ENCODE data around the gene NOS1AP. TPM values are rescaled to one million over a fixed set of nuclear protein-coding genes. Genes with fewer than 3 reads are reported as not detected.

Gene NOS1AP
- total RNA-seq, 1 experiment from 2014 or later: 2.6 TPM

DNA sequence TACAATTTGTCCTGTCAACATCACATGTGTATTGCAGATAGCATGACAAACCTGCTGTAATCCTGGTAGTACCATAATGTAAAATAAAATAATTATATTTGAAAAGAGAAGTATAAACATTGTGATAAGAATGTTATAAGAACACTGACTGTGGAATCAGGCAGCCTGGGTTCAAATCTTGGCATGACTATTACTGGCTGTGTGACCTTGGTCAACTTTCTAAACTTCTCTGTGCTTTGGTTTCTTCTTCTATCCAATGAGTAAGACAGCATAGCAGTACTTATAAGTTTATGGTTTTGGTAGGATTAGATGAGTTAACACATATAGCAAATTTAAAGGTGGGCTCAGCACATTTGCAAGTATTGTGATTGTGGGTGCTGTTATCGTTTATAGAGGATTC is 147.1 kb downstream of the NOS1AP start:
- H3K4me2 ChIP-seq (ENCODE audit: low read length): no peak overlapping the region
- no TSS peak for BruUV-seq (replicated peaks)
- H3K4me1 ChIP-seq (ENCODE audit: insufficient read depth, low read length): peaks cover 30% of the 10 kb centered on the region
- CTCF ChIA-PET: no interaction called here
- H3K4me3 ChIP-seq (ENCODE audit: low read length): no peak overlapping the region
- POLR2A ChIA-PET (ENCODE audit: unreplicated experiment): no interaction called here
- no peak for TF ChIP-seq EZH2 (IDR thresholded peaks at IDR 0.05; ENCODE audit: low read length, unreplicated experiment)
- TF ChIP-seq EZH2phosphoT487 (IDR thresholded peaks at IDR 0.05; ENCODE audit: borderline replicate concordance, low read length): no peak
- TF ChIP-seq, protein P1, sequence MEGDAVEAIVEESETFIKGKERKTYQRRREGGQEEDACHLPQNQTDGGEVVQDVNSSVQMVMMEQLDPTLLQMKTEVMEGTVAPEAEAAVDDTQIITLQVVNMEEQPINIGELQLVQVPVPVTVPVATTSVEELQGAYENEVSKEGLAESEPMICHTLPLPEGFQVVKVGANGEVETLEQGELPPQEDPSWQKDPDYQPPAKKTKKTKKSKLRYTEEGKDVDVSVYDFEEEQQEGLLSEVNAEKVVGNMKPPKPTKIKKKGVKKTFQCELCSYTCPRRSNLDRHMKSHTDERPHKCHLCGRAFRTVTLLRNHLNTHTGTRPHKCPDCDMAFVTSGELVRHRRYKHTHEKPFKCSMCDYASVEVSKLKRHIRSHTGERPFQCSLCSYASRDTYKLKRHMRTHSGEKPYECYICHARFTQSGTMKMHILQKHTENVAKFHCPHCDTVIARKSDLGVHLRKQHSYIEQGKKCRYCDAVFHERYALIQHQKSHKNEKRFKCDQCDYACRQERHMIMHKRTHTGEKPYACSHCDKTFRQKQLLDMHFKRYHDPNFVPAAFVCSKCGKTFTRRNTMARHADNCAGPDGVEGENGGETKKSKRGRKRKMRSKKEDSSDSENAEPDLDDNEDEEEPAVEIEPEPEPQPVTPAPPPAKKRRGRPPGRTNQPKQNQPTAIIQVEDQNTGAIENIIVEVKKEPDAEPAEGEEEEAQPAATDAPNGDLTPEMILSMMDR (conservative IDR thresholded peaks at IDR 0.05; ENCODE audit: low read depth, low read length): no peak
- H3K36me3 ChIP-seq (ENCODE audit: low read depth, low read length): no peaks in the 10 kb centered on the region
- H3K9me3 ChIP-seq (ENCODE audit: low read length): no peaks in the 10 kb centered on the region
- 0 out of 2 replicates have a peak, but pooled peaks cover 3% of the 10 kb centered on the region for H4K20me1 ChIP-seq (ENCODE audit: low read length)
- no peak for ATAC-seq
- no peak for DNase-seq
- intact Hi-C loops (cut with micrococcal nuclease): no loop called here
- H3K9me2 ChIP-seq (replicated peaks; ENCODE audit: low read length): no peaks in the 10 kb centered on the region
- H3F3A ChIP-seq (ENCODE audit: low read length, unreplicated experiment): no peaks in the 10 kb centered on the region
- no peak overlapping the region for H3K9ac ChIP-seq (ENCODE audit: low read length)
- no peak overlapping the region for H3K27ac ChIP-seq (ENCODE audit: low read length)
- H3K79me2 ChIP-seq (ENCODE audit: low read length): no peaks in the 10 kb centered on the region
- no peak overlapping the region for H2AFZ ChIP-seq (ENCODE audit: low read length)
- no peaks in the 10 kb centered on the region for H3K27me3 ChIP-seq (ENCODE audit: low read length)

DNA sequence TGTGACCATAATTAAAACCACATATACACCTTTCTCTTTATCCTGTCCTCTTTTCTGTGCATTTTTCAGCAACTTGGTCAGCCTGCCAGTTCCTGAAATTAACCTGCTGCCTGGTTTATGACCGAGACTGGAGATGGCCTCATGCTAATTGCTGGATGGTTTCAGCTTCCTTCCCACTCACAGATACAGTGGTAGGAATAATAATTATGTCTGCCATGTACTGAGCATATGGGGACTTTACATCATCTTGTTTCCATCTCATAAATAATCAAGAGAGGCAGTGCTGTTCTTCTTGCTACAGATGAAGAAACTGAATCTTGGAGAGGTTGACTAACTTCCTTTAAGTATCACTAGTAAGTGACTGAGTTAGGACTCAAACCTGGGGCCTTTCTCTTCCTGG is 148.2 kb downstream of the NOS1AP start:
- no peaks in the 10 kb centered on the region for H3K79me2 ChIP-seq (ENCODE audit: low read length)
- H3K9me3 ChIP-seq (ENCODE audit: low read length): no peaks in the 10 kb centered on the region
- H2AFZ ChIP-seq (ENCODE audit: low read length): no peak overlapping the region
- peaks cover 27% of the 10 kb centered on the region for H3K4me1 ChIP-seq (ENCODE audit: insufficient read depth, low read length)
- H4K20me1 ChIP-seq (ENCODE audit: low read length): 0 out of 2 replicates have a peak, but pooled peaks cover 3% of the 10 kb centered on the region
- ChIA-PET POLR2A (ENCODE audit: unreplicated experiment) (no interaction called here), CTCF (no interaction called here)
- no peaks in the 10 kb centered on the region for H3K36me3 ChIP-seq (ENCODE audit: low read depth, low read length)
- H3K9me2 ChIP-seq (replicated peaks; ENCODE audit: low read length): no peaks in the 10 kb centered on the region
- no peak for TF ChIP-seq EZH2 (IDR thresholded peaks at IDR 0.05; ENCODE audit: low read length, unreplicated experiment)
- TF ChIP-seq EZH2phosphoT487 (IDR thresholded peaks at IDR 0.05; ENCODE audit: borderline replicate concordance, low read length): no peak
- TF ChIP-seq, protein P1 (conservative IDR thresholded peaks at IDR 0.05; ENCODE audit: low read depth, low read length): no peak
- no peak overlapping the region for H3K9ac ChIP-seq (ENCODE audit: low read length)
- no peaks in the 10 kb centered on the region for H3F3A ChIP-seq (ENCODE audit: low read length, unreplicated experiment)
- no peak overlapping the region for H3K4me2 ChIP-seq (ENCODE audit: low read length)
- intact Hi-C loops (cut with micrococcal nuclease): no loop called here
- ATAC-seq (no peak), DNase-seq (no peak)
- BruUV-seq (replicated peaks): no TSS peak
- no peak overlapping the region for H3K4me3 ChIP-seq (ENCODE audit: low read length)
- no peak overlapping the region for H3K27ac ChIP-seq (ENCODE audit: low read length)
- no peaks in the 10 kb centered on the region for H3K27me3 ChIP-seq (ENCODE audit: low read length)

GRCh38 chr1:162218546-162218945 is 149.1 kb downstream of the NOS1AP start:
- H2AFZ ChIP-seq (ENCODE audit: low read length): no peak overlapping the region
- no peaks in the 10 kb centered on the region for H3K9me3 ChIP-seq (ENCODE audit: low read length)
- ATAC-seq: no peak; the same call in 1 of the 2 replicates
- no peaks in the 10 kb centered on the region for H3K9me2 ChIP-seq (replicated peaks; ENCODE audit: low read length)
- TF ChIP-seq, protein P1 (conservative IDR thresholded peaks at IDR 0.05; ENCODE audit: low read depth, low read length): no peak
- H3K4me1 ChIP-seq (ENCODE audit: insufficient read depth, low read length): peaks cover 23% of the 10 kb centered on the region
- no peak overlapping the region for H3K9ac ChIP-seq (ENCODE audit: low read length)
- BruUV-seq (replicated peaks): no TSS peak
- POLR2A ChIA-PET (ENCODE audit: unreplicated experiment): no interaction called here
- no peak overlapping the region for H3K4me3 ChIP-seq (ENCODE audit: low read length)
- H3K4me2 ChIP-seq (ENCODE audit: low read length): no peak overlapping the region
- no peaks in the 10 kb centered on the region for H4K20me1 ChIP-seq (ENCODE audit: low read length)
- DNase-seq: no peak
- H3K36me3 ChIP-seq (ENCODE audit: low read depth, low read length): no peaks in the 10 kb centered on the region
- CTCF ChIA-PET: no interaction called here
- no peak overlapping the region for H3K27ac ChIP-seq (ENCODE audit: low read length)
- H3K79me2 ChIP-seq (ENCODE audit: low read length): no peaks in the 10 kb centered on the region
- intact Hi-C loops (cut with micrococcal nuclease): no loop called here
- H3F3A ChIP-seq (ENCODE audit: low read length, unreplicated experiment): no peaks in the 10 kb centered on the region
- H3K27me3 ChIP-seq (ENCODE audit: low read length): no peaks in the 10 kb centered on the region
